AG09319 (cell line): ENCODE data around the gene VSNL1.

Experiments
- DNase-seq: peaks from one replicate; pipeline ENCODE4 v3.0.0-alpha.2; 2010; ENCODE audit warnings: low read depth; ENCODE audit errors: extremely low read depth
- TF ChIP-seq, protein P1 (sequence below): IDR thresholded peaks from 2 replicates; pipeline ENCODE4 v1.5.1; 2011; ENCODE audit warnings: low read depth, mild to moderate bottlenecking, inconsistent platforms, low read length, moderate library complexity

VSNL1 gene

DNA sequence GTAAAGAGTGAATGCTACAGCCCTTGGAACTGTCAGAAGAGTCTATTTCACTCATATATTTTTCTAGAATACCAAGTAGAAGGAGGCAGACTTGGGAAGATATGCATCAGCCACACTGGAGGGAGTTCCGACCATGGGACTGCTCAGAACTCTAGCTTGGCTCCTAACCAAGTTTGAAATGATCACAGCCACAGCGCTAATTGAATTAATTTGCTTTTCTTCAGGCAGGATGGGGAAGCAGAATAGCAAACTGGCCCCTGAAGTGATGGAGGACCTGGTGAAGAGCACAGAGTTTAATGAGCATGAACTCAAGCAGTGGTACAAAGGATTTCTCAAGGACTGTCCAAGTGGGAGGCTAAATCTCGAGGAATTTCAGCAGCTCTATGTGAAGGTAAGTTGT is 51.4 kb downstream of the VSNL1 start:
- DNase-seq = no peak
- TF ChIP-seq, protein P1, sequence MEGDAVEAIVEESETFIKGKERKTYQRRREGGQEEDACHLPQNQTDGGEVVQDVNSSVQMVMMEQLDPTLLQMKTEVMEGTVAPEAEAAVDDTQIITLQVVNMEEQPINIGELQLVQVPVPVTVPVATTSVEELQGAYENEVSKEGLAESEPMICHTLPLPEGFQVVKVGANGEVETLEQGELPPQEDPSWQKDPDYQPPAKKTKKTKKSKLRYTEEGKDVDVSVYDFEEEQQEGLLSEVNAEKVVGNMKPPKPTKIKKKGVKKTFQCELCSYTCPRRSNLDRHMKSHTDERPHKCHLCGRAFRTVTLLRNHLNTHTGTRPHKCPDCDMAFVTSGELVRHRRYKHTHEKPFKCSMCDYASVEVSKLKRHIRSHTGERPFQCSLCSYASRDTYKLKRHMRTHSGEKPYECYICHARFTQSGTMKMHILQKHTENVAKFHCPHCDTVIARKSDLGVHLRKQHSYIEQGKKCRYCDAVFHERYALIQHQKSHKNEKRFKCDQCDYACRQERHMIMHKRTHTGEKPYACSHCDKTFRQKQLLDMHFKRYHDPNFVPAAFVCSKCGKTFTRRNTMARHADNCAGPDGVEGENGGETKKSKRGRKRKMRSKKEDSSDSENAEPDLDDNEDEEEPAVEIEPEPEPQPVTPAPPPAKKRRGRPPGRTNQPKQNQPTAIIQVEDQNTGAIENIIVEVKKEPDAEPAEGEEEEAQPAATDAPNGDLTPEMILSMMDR = no peak

DNA sequence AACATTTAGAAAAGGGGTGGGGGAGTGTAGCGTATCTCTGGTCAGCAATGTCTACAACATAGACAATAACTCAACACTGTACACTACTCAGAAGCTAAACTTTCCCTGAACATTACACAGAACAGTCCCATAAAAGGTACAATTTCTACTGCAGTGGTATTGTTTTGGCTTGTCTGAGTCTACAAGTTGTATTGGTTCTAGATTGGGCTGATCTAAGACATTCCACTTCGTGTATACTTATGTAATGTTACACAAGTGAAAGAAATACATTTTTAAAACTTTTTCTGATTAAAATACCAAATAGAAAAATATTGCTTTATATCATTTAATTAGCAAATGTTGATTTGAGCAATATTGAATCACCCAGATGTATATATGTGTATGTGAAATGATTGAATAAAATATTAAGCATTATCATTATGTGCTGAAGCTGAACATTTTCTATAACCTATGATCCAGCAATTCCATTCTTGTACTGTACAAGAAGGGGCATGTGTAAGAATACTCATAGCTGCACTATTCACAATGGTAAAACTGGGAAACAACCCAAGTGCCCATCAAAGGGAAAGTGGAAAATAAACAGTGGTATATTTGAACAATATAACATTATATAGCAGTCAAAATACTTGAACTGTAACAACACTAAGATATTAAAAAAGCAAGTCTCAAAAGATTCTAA is 52.4 kb downstream of the VSNL1 start:
- TF ChIP-seq, protein P1 = no peak
- DNase-seq = no peak

DNA sequence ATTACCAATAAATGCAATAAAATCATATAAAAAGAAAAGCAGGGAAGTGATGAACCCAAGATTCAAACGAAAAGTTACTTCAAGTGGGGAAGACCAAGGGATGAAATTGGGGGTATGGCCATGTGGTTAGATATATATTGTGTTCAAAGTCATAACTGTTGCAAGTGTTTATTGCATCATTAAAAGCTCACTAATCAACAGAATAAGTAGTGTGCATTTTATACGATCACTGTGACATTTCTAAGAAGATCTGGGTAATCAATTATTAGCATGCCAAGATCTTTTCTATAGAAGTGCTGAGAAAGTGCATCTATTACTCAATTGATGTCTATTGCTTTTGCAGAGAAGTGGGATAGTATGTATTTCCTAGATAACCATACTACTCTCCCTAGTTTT is 52.9 kb downstream of the VSNL1 start:
- DNase-seq = no peak
- TF ChIP-seq, protein P1 = no peak

DNA sequence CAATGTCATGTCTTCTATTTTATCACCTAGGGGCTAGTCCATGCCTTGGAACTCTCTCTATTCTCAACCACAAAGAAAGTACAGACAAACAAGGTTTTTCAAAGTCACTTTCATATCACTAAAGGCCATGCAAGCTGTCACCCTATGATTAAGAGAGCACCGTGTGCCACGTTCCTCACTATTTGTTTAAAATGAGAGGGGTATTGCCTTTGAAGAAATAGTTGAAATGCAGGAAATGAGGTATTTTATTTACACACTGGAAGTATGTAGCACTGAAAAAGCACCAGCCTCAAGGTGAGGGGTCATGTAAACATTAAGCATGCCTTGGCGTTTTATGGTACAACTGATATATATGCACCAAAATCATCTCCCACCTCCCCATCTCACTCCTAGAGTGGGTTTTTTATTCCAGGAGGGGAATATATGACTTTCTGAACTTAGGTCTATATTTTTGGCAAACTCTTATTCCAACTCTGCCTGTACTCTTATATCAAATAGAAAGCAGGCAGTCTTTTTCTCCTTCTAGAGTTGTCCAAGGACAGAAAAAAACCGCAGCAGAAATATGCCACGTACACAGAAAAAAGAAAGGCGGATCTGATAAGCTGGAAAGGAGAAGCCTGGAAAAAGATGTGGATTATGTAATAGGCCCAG is 53.5 kb downstream of the VSNL1 start:
- no peak for DNase-seq
- TF ChIP-seq, protein P1 = no peak

DNA sequence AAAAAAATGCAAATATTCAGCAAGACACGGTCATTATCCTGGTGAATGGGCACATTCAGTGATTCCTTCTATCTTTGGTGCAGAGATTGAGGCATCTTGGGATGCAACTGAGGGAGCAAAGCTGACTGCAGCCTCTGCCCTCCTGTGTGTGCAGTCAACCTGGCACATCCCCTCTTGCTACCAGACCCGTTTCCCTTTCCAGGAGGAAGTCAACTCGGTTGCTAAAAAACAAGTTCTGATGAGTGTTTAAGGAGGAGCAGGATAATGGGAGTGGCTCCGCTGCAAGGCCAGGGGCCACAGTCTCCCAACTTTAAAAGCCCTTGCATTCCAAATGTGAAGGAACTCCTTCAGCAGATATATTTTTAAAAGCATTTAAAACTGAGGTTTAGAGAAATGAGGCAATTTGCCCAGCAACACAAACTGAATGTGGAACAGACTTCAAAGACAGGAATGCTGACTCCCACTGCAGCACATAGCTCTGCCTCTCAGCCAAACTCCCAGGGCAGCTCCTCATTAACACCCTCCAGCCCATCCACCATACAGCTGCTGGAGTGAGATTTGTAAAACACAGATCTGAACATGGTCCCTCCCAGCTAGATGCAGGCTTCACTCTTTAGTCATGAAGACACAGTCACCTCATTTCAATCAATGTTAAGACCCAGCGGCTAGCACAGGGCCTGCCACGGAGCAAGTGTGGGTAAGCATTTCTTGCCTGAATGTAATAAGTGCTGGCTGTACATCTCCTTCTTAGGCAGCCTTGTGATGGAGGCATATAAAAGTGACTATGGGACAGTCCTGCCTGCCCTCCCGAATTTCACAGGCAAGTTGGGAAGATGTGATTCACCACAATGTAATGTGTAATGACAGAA is 54.3 kb downstream of the VSNL1 start:
- no peak for DNase-seq
- TF ChIP-seq, protein P1 = no peak

DNA sequence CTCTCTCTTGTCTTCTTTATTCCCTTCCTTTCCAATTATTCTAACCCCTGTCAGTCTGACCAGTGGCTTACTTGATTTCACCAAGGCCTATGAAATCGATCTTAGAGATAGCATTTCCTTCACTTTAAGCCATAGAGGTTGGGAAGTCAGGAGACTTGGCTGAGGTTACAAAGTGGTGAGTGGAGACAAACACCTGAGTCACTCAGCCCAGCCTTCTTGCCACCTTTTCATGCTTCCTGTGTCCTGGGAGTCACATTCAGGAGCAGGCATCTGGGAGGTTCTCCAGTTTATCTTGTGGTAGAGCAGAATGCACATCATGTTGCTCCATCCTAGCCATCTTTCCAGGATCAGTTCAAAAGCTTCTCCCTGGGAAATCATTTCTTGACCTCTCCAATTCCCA is 59.1 kb downstream of the VSNL1 start:
- no peak for DNase-seq
- TF ChIP-seq, protein P1 = no peak
